ENCODE data around the gene ERC2.

ERC2 gene

GRCh38 chr3:56294286-56294685, 174.0 kb downstream of the ERC2 start (continued):
- no peak for TF ChIP-seq ZNF561 (tag by site-specific recombination; IDR thresholded peaks at IDR 0.05; ENCODE audit: borderline replicate concordance)
- TF ChIP-seq ZNF416 (tag by site-specific recombination; IDR thresholded peaks at IDR 0.05), result no peak
- no peak for TF ChIP-seq ZNF664 (tag by site-specific recombination; IDR thresholded peaks at IDR 0.05)
- TF ChIP-seq ZBTB21 (tag by site-specific recombination; IDR thresholded peaks at IDR 0.05), result no peak
- TF ChIP-seq ZNF580 (tag by site-specific recombination; IDR thresholded peaks at IDR 0.05), result no peak
- TF ChIP-seq ZNF280C (tag by site-specific recombination; IDR thresholded peaks at IDR 0.05), result no peak
- TF ChIP-seq ZNF48 (tag by site-specific recombination; IDR thresholded peaks at IDR 0.05), result no peak

DNA sequence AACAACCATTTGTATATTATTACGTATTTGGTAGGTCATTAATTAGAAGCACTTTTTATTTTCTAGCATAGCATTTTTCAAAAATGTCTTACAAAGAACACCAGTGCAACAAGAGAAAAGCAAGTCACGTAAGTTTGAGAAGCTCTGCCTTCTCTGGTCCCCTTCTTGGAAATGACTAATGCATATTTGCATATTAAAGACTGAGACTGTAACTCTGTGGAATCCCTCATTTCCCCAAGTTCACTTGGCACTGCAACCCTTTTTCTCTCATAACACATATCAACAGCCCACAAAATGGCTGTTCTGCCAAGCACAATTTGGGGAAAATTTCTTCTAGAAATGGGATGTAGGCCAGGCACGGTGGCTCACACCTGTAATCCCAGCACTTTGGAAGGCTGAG, 176.3 kb downstream of the ERC2 start:
- TF ChIP-seq ZFP69B (tag by site-specific recombination; IDR thresholded peaks at IDR 0.05) (no peak), ZNF658 (tag by site-specific recombination; IDR thresholded peaks at IDR 0.05) (no peak), TRIM28 (IDR thresholded peaks at IDR 0.05; ENCODE audit: borderline replicate concordance, low read length) (no peak), KLF16 (tag by site-specific recombination; IDR thresholded peaks at IDR 0.05) (no peak), ZNF18 (tag by site-specific recombination; IDR thresholded peaks at IDR 0.05) (no peak)
- TF ChIP-seq, protein P1, sequence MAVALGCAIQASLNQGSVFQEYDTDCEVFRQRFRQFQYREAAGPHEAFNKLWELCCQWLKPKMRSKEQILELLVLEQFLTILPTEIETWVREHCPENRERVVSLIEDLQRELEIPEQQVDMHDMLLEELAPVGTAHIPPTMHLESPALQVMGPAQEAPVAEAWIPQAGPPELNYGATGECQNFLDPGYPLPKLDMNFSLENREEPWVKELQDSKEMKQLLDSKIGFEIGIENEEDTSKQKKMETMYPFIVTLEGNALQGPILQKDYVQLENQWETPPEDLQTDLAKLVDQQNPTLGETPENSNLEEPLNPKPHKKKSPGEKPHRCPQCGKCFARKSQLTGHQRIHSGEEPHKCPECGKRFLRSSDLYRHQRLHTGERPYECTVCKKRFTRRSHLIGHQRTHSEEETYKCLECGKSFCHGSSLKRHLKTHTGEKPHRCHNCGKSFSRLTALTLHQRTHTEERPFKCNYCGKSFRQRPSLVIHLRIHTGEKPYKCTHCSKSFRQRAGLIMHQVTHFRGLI (tag by site-specific recombination; IDR thresholded peaks at IDR 0.05), result no peak
- H3K27ac ChIP-seq (ENCODE audit: extremely low read depth, low read depth, low read length), result no peak overlapping the region
- CTCF ChIA-PET, result interaction anchor here (1.1 to 1.2 kb wide), 2 partner anchors 11 to 12 kb away, joined by 4 to 7 read pairs; no protein-coding TSS in a partner anchor

GRCh38 chr3:56291244-56291680, 177.0 kb downstream of the ERC2 start:
- Histone ChIP-seq H3K27ac (ENCODE audit: extremely low read depth, low read depth, low read length) (no peak overlapping the region), H3K4me1 (ENCODE audit: control insufficient read depth, insufficient read depth, low read length) (no peaks in the 10 kb centered on the region), H3K4me3 (ENCODE audit: low read depth, low read length) (no peak overlapping the region), H3K36me3 (ENCODE audit: control insufficient read depth in 2 of 2, insufficient read depth in 1 of 2, low read length in 2 of 2) (no peaks in the 10 kb centered on the region), H3K9me3 (ENCODE audit: control insufficient read depth, insufficient read depth, low read depth, low read length) (no peaks in the 10 kb centered on the region)
- POLR2A ChIA-PET, result no interaction called here
- CTCF ChIA-PET, result interaction anchor here (1.2 kb wide), 1 partner anchor 12 kb away, joined by 7 read pairs; no protein-coding TSS in a partner anchor
- TF ChIP-seq KLF9 (tag by site-specific recombination; IDR thresholded peaks at IDR 0.05; ENCODE audit: low read depth) (no peak), ZNF19 (tag by site-specific recombination; IDR thresholded peaks at IDR 0.05; ENCODE audit: low read depth) (no peak), ZNF791 (tag by site-specific recombination; IDR thresholded peaks at IDR 0.05) (no peak), ZNF701 (tag by site-specific recombination; IDR thresholded peaks at IDR 0.05) (no peak), ZNF274 (IDR thresholded peaks at IDR 0.05; ENCODE audit: low read length) (no peak), ZNF274 (tag by site-specific recombination; IDR thresholded peaks at IDR 0.05; ENCODE audit: borderline replicate concordance) (no peak), MYNN (tag by site-specific recombination; IDR thresholded peaks at IDR 0.05; ENCODE audit: borderline replicate concordance) (no peak), ZNF394 (tag by site-specific recombination; IDR thresholded peaks at IDR 0.05; ENCODE audit: borderline replicate concordance) (no peak), ZNF48 (tag by site-specific recombination; IDR thresholded peaks at IDR 0.05) (no peak), BCL11B (tag by site-specific recombination; IDR thresholded peaks at IDR 0.05; ENCODE audit: low read depth) (no peak), OSR2 (tag by site-specific recombination; IDR thresholded peaks at IDR 0.05) (no peak), KLF1 (tag by site-specific recombination; IDR thresholded peaks at IDR 0.05) (no peak), ZBTB17 (tag by site-specific recombination; IDR thresholded peaks at IDR 0.05) (no peak), KLF8 (tag by site-specific recombination; IDR thresholded peaks at IDR 0.05) (no peak)
- TF ChIP-seq, protein P2, sequence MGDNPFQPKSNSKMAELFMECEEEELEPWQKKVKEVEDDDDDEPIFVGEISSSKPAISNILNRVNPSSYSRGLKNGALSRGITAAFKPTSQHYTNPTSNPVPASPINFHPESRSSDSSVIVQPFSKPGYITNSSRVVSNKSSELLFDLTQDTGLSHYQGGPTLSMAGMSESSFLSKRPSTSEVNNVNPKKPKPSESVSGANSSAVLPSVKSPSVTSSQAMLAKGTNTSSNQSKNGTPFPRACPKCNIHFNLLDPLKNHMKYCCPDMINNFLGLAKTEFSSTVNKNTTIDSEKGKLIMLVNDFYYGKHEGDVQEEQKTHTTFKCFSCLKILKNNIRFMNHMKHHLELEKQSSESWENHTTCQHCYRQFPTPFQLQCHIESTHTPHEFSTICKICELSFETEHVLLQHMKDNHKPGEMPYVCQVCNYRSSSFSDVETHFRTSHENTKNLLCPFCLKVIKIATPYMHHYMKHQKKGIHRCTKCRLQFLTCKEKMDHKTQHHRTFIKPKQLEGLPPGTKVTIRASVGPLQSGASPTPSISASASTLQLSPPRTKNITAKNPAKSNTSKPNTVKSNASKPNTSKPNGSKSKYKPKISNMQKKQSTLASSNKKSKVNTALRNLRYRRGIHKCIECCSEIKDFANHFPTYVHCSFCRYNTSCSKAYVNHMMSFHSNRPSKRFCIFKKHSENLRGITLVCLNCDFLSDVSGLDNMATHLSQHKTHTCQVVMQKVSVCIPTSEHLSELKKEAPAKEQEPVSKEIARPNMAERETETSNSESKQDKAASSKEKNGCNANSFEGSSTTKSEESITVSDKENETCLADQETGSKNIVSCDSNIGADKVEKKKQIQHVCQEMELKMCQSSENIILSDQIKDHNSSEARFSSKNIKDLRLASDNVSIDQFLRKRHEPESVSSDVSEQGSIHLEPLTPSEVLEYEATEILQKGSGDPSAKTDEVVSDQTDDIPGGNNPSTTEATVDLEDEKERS (tag by site-specific recombination; IDR thresholded peaks at IDR 0.05), result no peak

More for the DNA sequence above, 176.3 kb downstream of the ERC2 start:
- H3K9me3 ChIP-seq (ENCODE audit: control insufficient read depth, insufficient read depth, low read depth, low read length), result no peaks in the 10 kb centered on the region
- H3K36me3 ChIP-seq (ENCODE audit: control insufficient read depth in 2 of 2, insufficient read depth in 1 of 2, low read length in 2 of 2), result no peaks in the 10 kb centered on the region
- POLR2A ChIA-PET, result no interaction called here
- H3K4me1 ChIP-seq (ENCODE audit: control insufficient read depth, insufficient read depth, low read length), result no peaks in the 10 kb centered on the region
- no peak overlapping the region for H3K4me3 ChIP-seq (ENCODE audit: low read depth, low read length)

Data from HEK293 (cell line).